Hepatocyte (in vitro differentiated cells): Measurements from ENCODE around the gene PLA2G4E.

Source experiments
- CTCF ChIP-seq: fragments of 200-600 bp; sonication (generic); IDR thresholded peaks from 2 replicates; pipeline ENCODE4 v1.5.1; 2016; ENCODE audit warnings: antibody characterized with exemption, mild to moderate bottlenecking; ENCODE audit not compliant: poor library complexity
- EZH2 ChIP-seq: fragments of 200-600 bp; sonication (generic); IDR thresholded peaks from 2 replicates; pipeline ENCODE4 v1.6.1; 2016; ENCODE audit warnings: antibody characterized with exemption, mild to moderate bottlenecking, borderline replicate concordance
- EZH2phosphoT487 ChIP-seq: fragments of 200-600 bp; sonication (generic); IDR thresholded peaks from one replicate; pipeline ENCODE4 v1.6.1; 2018; ENCODE audit warnings: antibody characterized with exemption, mild to moderate bottlenecking, low read depth, moderate library complexity; ENCODE audit not compliant: unreplicated experiment, severe bottlenecking

- TF ChIP-seq CTCF (peak; percentile 97), EZH2 (no peak), EZH2phosphoT487 (no peak)
Measured at GRCh38 chr15:41989573-41990242, 31.1 kb downstream of the PLA2G4E start.
